Adrenal gland (tissue), 5 donors: Measurements from ENCODE around the gene ZAP70.

Experiments used
- CTCF ChIP-seq, 6 experiments: fragments of 450-650 bp in 4 of 6; fragments of 200-600 bp in 2 of 6; sonication (generic) in 1 of 6; IDR thresholded peaks; 1 replicate in 5 of 6; 2 replicates in 1 of 6; pipeline versions ENCODE4 v1.5.1 to v1.8.0; 2016 to 2021; ENCODE audit warnings: antibody characterized with exemption in 6 of 6, mild to moderate bottlenecking in 2 of 6, moderate library complexity in 1 of 6
- POLR2A ChIP-seq, 2 donors: fragments of 450-650 bp; IDR thresholded peaks; one replicate each; pipeline ENCODE4 v1.6.1; 2017; ENCODE audit warnings: antibody characterized with exemption in 2 of 2, mild to moderate bottlenecking in 2 of 2, moderate library complexity in 1 of 2
- donor health status: DM: no; HTN: no; CAD: no.

- TF ChIP-seq POLR2A (IDR thresholded peaks at IDR 0.05) (no peak), CTCF (IDR thresholded peaks at IDR 0.05) (no peak)
These were observed 41.4 kb downstream of the ZAP70 start for GRCh38 chr2:97754690-97755346.
